ENCODE measurements around the gene EXOC3L4. TPM values are rescaled to one million over a fixed set of nuclear protein-coding genes. Genes with fewer than 3 reads are reported as not detected.

EXOC3L4 gene
- total and polyA plus RNA-seq, 2 donors: 0.79 to 3.2 TPM

GRCh38 chr14:103064436-103064835 lies 30.1 kb upstream of the EXOC3L4 start:
- DNase-seq (ENCODE audit: extremely low spot score): no peak
- Histone ChIP-seq H3K27ac (ENCODE audit: low read depth) (no peak overlapping the region), H3K36me3 (ENCODE audit: insufficient read depth) (no peaks in the 10 kb centered on the region), H3K4me1 (ENCODE audit: insufficient read depth) (peaks cover 3% of the 10 kb centered on the region), H3K4me3 (ENCODE audit: low read depth, low read length) (no peak overlapping the region)
- 92% methylated on average over 4 of the region's 4 CpGs for WGBS

- Histone ChIP-seq H3K4me1 (ENCODE audit: insufficient read depth) (peaks cover 3% of the 10 kb centered on the region), H3K27ac (ENCODE audit: low read depth) (no peak overlapping the region), H3K4me3 (ENCODE audit: low read depth, low read length) (no peak overlapping the region), H3K36me3 (ENCODE audit: insufficient read depth) (no peaks in the 10 kb centered on the region)
- WGBS: 93% methylated on average over 12 of the region's 12 CpGs
- DNase-seq (ENCODE audit: extremely low spot score): no peak
Observed at GRCh38 chr14:103064978-103065377, 29.5 kb upstream of the EXOC3L4 start.

- H3K27ac ChIP-seq (ENCODE audit: low read depth): no peak overlapping the region
- no peak for DNase-seq (ENCODE audit: extremely low spot score)
- H3K36me3 ChIP-seq (ENCODE audit: insufficient read depth): no peaks in the 10 kb centered on the region
- 78% methylated on average over 7 of the region's 7 CpGs for WGBS
- peaks cover 3% of the 10 kb centered on the region for H3K4me1 ChIP-seq (ENCODE audit: insufficient read depth)
- no peak overlapping the region for H3K4me3 ChIP-seq (ENCODE audit: low read depth, low read length)
Observed at GRCh38 chr14:103065861-103066260, 28.7 kb upstream of the EXOC3L4 start.

DNA sequence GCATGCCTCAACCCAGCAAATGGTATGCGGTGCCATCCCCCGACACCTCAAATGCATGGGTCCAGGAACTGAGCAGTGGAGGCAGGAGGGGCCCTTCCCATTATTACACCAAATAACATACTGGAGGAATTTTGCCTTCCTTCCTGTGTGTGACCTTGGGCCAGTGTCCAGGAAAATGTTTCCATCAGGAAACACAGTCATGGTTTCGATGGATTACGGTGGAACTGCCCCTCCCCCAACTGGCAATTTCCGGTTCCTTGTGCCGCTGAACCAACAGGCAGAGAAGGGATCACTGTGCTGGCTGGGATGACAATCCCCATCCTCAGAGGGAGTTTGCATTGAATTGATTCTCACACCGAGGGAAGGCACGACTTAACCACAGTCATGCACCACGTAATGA lies 28.1 kb upstream of the EXOC3L4 start:
- H3K27ac ChIP-seq (ENCODE audit: low read depth): no peak overlapping the region
- peaks cover 3% of the 10 kb centered on the region for H3K4me1 ChIP-seq (ENCODE audit: insufficient read depth)
- no peak for DNase-seq (ENCODE audit: extremely low spot score)
- H3K36me3 ChIP-seq (ENCODE audit: insufficient read depth): no peaks in the 10 kb centered on the region
- WGBS: 79% methylated on average over 9 of the region's 9 CpGs
- H3K4me3 ChIP-seq (ENCODE audit: low read depth, low read length): no peak overlapping the region

GRCh38 chr14:103067231-103067954 lies 27.1 kb upstream of the EXOC3L4 start:
- H3K4me1 ChIP-seq (ENCODE audit: insufficient read depth): peaks cover 3% of the 10 kb centered on the region
- 48% methylated on average over 8 of the region's 8 CpGs for WGBS
- H3K27ac ChIP-seq (ENCODE audit: low read depth): no peak overlapping the region
- H3K36me3 ChIP-seq (ENCODE audit: insufficient read depth): no peaks in the 10 kb centered on the region
- DNase-seq (ENCODE audit: extremely low spot score): no peak
- no peak overlapping the region for H3K4me3 ChIP-seq (ENCODE audit: low read depth, low read length)

DNA sequence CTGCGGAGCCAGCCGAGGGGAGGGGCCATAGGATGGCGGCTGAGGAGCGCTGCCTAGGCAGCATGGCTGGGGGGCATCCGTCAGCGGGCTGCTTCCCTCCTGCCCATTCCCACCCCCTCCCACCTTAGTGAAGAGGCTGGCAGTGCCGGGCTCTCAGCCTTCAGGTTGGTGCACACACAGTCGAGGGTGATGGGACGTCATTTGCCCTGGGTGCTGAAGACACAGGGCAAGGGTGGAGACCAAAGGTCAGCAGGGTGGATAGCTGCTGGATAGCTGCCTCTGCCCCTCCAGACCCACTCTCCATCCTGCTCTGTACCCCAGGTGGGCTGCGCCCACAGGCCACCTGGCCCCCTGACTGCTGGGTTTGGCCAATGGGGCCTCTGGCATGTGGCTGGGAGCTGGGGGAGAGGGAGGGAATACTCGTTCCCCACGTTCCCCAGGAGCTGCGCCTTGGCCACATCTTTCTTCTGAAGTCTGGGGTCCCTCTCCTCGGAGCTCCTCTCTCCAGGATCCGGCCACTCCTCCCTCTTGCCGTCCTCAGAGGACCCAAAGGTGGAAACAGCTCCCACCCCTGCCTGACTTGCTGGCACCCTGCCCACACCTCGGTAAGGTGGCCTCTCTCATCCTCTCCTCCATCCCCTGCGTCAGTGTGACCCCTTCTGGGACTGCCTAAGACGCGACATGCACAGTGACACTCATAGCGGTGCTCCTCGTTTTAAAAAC lies 26.0 kb upstream of the EXOC3L4 start:
- no peaks in the 10 kb centered on the region for H3K36me3 ChIP-seq (ENCODE audit: insufficient read depth)
- 70% methylated on average over 22 of the region's 22 CpGs for WGBS

GRCh38 chr14:103070263-103070885 lies 24.2 kb upstream of the EXOC3L4 start:
- Histone ChIP-seq H3K27ac (ENCODE audit: low read depth) (no peak overlapping the region), H3K4me1 (ENCODE audit: insufficient read depth) (peaks cover 3% of the 10 kb centered on the region), H3K4me3 (ENCODE audit: low read depth, low read length) (no peak overlapping the region), H3K36me3 (ENCODE audit: insufficient read depth) (no peaks in the 10 kb centered on the region)
- WGBS: 91% methylated on average over 8 of the region's 8 CpGs
- no peak for DNase-seq (ENCODE audit: extremely low spot score)

More for the DNA sequence above, 26.0 kb upstream of the EXOC3L4 start:
- Histone ChIP-seq H3K4me3 (ENCODE audit: low read depth, low read length) (no peak overlapping the region), H3K27ac (ENCODE audit: low read depth) (no peak overlapping the region), H3K4me1 (ENCODE audit: insufficient read depth) (peaks cover 3% of the 10 kb centered on the region)
- DNase-seq (ENCODE audit: extremely low spot score): no peak

DNA sequence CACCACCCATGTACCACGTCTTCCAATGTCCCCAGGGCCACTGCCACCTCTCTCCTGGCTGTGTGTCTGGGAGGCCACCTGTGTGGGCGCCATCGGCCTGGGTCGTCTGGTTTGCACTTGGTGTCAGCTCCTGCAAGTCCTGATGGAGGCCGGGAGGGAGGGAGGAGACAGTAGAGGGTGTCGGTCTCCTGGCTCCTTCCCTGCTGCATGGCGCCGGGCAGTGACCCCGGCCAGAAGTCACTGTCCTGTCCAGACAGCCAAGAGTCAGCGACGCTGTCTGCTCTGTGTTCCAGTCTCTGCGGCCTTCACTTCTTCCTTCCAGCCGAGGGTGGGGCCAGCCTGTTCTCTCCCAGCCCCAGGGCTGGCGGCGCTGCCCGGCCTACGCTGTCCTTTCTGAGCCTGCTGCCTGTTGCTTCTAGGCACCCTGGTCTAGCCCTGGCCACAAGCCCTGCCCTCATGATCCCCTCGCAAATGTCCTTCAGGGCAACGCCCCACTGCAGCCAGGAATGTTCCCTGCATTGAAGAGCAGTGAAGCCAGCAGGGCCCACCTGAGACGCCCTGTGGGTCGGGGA lies 23.5 kb upstream of the EXOC3L4 start:
- Histone ChIP-seq H3K36me3 (ENCODE audit: insufficient read depth) (no peaks in the 10 kb centered on the region), H3K4me3 (ENCODE audit: low read depth, low read length) (no peak overlapping the region), H3K27ac (ENCODE audit: low read depth) (no peak overlapping the region), H3K4me1 (ENCODE audit: insufficient read depth) (peaks cover 3% of the 10 kb centered on the region)
- 81% methylated on average over 21 of the region's 21 CpGs for WGBS
- DNase-seq (ENCODE audit: extremely low spot score): no peak

- 80% methylated on average over 32 of the region's 32 CpGs for WGBS
Observed at GRCh38 chr14:103071544-103072251, 22.8 kb upstream of the EXOC3L4 start.

GRCh38 chr14:103072595-103073366 lies 21.7 kb upstream of the EXOC3L4 start:
- H3K4me1 ChIP-seq (ENCODE audit: insufficient read depth): peaks cover 3% of the 10 kb centered on the region
- no peak for DNase-seq (ENCODE audit: extremely low spot score)
- H3K27ac ChIP-seq (ENCODE audit: low read depth): no peak overlapping the region

More at GRCh38 chr14:103071544-103072251, 22.8 kb upstream of the EXOC3L4 start:
- no peak overlapping the region for H3K27ac ChIP-seq (ENCODE audit: low read depth)
- no peak overlapping the region for H3K4me3 ChIP-seq (ENCODE audit: low read depth, low read length)
- DNase-seq (ENCODE audit: extremely low spot score): no peak
- peaks cover 3% of the 10 kb centered on the region for H3K4me1 ChIP-seq (ENCODE audit: insufficient read depth)
- no peaks in the 10 kb centered on the region for H3K36me3 ChIP-seq (ENCODE audit: insufficient read depth)

DNA sequence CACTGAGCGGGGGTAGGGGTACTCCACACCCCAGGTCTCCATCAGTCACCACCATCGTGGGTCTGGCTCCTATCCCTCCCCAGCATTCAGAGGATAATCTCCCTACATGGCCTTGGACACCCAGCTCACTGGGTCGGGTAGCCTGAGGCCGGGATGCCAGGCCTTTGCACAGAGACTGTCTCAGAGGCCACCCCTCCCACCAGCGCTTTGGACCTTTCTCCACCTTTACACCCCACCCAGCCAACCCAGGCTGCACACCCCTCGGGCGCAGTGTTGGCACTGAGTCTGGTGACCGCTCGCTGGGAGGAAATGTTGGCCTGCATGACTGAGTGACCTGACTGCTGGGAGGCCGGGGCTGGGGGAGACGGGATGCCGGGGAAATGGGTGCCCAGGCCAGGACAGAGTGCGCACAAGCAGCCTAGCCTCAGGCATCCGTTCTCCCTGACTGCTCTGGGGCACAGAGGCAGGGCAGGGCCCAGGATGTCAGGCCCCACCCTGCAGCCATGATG lies 21.1 kb upstream of the EXOC3L4 start:
- Histone ChIP-seq H3K36me3 (ENCODE audit: insufficient read depth) (no peaks in the 10 kb centered on the region), H3K4me3 (ENCODE audit: low read depth, low read length) (no peak overlapping the region), H3K4me1 (ENCODE audit: insufficient read depth) (no peaks in the 10 kb centered on the region), H3K27ac (ENCODE audit: low read depth) (no peak overlapping the region)
- 83% methylated on average over 14 of the region's 14 CpGs for WGBS
- DNase-seq (ENCODE audit: extremely low spot score): no peak

More at GRCh38 chr14:103072595-103073366, 21.7 kb upstream of the EXOC3L4 start:
- no peaks in the 10 kb centered on the region for H3K36me3 ChIP-seq (ENCODE audit: insufficient read depth)
- WGBS: 81% methylated on average over 21 of the region's 21 CpGs
- H3K4me3 ChIP-seq (ENCODE audit: low read depth, low read length): no peak overlapping the region

- Histone ChIP-seq H3K36me3 (ENCODE audit: insufficient read depth) (no peaks in the 10 kb centered on the region), H3K4me3 (ENCODE audit: low read depth, low read length) (no peak overlapping the region), H3K27ac (ENCODE audit: low read depth) (no peak overlapping the region), H3K4me1 (ENCODE audit: insufficient read depth) (no peaks in the 10 kb centered on the region)
- WGBS: 67% methylated on average over 21 of the region's 21 CpGs
- no peak for DNase-seq (ENCODE audit: extremely low spot score)
Observed at GRCh38 chr14:103073876-103074728, 20.4 kb upstream of the EXOC3L4 start.

Data from urinary bladder (tissue), 4 donors.